Activated T-helper 1 cell treated with anti-CD3 and anti-CD28 coated beads, Interleukin-2, amount 50 U/mL, for 16 hours (primary cell): ENCODE data around the gene SELENOO.

Experiments used
- DNase-seq, 2 donors: peaks; one replicate each; pipeline ENCODE4 v3.0.0-alpha.2; 2020; ENCODE audit warnings: low read depth in 1 of 2, low spot score in 1 of 2

Gene SELENOO

DNA sequence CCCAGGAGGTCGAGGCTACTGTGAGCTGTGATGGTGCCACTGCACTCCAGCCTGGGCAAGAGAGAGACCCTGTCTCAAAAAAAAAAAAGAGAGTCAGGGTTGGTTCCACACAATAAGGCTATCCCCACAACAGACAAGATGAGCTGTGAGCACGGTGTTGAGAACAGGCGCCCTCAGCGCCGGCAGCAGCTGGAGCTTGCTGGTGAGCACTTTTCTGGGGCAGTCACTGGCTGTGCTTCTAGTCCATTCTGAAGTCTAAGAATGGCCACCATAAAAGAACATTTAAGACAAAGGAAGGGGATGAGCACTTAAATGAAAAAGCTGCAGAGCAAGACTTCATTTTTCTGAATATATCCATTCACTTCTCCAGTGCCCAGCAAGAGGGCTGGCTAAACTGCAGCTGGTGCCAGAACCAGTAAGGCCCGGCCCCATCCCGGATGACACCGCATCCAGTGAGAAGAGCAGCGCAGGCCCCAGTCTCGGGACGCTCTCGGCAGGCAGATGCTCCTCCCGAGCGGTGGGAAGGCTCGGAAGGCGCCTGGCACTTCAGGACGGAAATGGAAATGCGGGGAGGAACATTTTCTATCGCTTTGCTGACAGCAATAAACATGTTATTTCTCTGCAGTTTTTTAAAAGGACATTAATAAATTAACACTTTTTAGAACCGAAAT, 31.8 kb downstream of the SELENOO start:
- DNase-seq = no peak

DNA sequence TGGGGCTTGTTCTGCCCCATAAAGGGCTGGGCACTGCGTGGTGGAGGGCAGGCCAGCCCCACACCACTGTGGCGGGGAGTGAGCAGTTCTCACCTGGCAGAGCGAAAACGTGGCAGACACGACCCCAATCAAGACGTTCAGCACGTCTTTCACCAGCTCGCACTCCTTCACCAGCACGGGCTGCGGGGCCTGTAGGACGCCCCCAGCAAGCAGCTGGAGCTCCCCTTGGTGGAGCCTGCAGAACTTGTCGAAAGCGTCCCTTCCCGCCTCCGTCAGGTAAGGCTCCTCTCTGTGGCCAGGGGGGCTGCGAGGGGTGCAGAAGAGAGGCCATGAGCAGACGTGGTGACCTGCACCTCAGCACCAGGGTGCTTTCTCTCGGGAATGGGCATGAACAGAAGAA, 32.4 kb downstream of the SELENOO start:
- no peak for DNase-seq

DNA sequence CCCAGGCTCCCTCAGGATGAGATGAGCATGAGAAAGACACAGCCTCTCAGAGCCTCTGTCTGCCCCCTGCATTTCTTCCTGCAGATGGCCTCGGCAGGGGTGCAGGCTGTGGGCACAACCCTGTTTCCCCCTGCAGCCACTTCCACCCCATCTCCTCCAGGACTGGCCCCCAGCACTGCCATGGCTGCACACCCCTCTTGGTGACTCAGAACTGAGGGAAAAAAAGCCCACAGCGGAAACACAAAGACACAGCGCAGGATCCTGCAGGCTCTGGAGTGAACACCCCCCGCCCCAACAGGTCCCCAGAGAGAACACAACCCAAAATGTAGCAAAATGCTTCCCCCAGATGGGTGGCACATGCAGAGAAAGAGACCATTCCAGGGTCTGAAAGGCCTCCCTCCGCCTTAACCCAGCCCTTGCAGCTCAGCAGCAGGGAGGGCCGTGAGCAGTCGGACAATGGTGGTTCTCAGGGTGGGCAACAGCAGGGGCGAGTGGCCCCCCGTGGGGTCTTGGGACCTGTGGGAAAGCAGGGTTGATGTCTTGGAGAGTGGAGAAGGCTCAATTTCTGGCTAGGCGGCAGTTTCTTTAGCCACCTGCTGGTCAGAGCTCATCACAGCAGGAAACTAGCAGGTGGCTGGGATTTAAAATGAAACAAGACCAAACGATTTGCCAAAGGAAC, 36.1 kb downstream of the SELENOO start:
- no peak for DNase-seq

DNA sequence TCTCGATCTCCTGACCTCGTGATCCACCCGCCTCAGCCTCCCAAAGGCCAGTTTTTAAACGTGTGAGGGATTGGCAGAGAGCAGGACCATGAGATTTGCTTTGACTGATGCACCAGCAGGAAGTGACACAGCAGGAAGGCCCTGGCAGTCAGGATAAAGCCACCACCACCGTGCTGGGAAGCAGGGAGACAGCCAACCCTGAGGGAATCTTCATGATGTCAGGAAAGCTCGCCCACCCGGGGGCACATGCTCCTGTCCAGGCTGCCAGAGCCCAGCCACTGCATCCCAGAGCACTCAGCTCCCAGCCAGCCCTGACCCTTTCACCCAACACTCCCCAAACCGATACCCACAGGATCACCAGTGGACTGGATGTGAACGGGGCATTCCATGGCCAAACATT, 37.9 kb downstream of the SELENOO start:
- DNase-seq = no peak

DNA sequence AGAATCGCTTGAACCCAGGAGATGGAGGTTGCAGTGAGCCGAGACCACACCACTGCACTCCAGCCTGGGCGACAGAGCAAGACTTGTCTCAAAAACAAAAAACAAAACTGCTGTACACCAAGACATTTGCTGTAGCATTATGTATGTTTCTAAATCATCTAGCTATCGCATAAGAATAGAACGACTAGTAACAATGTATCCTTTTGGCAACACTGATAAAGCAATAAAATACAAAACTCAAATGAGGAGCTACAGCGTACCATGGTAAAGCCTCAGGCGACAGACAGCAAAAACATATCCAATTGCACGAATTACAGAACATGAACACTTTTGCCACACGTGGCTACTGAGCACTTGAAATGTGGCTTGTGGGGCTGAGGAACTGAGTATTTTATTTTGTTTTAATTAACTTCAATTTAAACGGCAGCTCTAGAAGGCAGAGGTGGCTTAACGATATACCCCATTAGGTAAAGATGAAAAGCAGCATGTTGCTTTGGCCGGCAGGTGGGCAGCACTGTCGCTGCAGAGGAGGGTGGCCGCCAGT, 41.7 kb downstream of the SELENOO start:
- DNase-seq = no peak

DNA sequence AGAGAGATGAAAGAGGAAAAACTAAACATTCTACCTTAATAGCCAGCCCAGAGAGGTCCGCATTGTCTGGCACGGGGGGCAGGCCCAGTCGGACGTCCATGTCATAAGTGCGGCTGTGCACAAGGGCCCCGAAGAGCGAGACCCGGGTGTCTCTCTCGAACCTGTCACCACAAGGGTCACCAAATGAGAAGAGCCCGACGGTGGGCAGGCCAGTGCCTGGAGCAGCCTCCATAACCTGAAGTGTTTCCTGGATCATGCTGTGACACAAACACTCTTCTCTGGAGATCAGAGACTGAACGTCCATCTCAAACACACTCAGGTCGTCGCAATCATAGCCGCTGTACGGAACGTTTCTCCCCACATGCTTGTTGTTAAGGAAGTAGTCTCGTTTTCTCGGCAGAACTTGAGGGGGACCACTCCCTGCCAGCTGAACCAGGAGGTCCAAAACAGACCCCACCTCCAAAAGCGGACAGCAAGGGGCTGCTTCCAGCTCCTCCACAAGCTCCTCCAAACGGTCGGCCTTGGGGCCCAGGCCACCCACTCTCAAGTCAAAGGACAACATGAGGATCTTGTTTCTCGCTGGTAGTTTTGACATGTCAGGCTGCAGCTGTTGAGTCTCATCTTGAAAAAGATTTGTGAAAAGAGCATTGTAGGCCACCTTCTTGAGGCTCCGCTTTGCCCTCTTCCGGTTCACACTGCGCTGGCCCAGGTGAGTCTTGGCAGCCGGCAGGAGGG, 43.0 kb downstream of the SELENOO start:
- DNase-seq = no peak

DNA sequence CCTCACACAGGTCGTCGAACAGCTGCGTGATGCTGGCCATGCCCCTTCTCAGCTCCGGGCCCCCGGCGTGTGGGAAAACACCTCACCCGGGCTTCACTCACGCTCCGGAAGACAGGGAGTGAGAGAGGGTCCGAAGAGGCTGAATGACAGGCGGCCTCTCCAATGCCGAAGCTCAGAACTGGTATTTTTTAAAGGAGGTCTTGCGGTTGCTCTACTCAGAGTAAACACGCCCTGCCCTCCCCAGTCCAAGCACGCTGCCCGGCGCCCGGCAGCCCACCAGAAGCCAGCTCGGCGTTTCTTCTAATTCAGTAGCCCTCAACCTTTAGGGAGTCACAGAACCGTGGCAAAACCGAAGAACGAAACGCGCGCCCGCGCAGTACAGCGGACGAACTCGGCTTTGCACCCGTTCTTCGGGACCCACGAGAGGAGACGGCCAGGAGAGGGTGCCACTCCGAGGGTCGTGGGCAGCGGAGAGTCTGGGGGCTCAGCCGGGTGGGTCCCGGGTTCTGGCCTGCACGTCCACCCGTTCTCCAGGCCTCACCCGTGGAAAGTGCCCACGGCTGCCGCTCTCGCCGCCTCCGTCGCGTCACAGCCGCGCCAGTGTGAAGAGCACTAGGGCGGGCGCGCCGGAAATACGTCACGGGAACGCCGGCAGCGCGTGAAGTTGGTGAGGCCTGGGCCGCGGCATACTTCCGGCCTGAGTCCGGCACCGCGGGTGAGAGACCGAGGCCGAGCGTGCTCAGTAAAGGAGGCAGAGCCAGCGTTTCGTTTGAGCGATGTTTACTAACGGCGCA, 43.8 kb downstream of the SELENOO start, which contains the start of gene TUBGCP6:
Gene TUBGCP6, minus strand, starts transcription at position 604 of the 794 bp plus-strand sequence. Its CDS starts 564 bp downstream, at position 40.
- DNase-seq = peak; percentile 86 to 88

DNA sequence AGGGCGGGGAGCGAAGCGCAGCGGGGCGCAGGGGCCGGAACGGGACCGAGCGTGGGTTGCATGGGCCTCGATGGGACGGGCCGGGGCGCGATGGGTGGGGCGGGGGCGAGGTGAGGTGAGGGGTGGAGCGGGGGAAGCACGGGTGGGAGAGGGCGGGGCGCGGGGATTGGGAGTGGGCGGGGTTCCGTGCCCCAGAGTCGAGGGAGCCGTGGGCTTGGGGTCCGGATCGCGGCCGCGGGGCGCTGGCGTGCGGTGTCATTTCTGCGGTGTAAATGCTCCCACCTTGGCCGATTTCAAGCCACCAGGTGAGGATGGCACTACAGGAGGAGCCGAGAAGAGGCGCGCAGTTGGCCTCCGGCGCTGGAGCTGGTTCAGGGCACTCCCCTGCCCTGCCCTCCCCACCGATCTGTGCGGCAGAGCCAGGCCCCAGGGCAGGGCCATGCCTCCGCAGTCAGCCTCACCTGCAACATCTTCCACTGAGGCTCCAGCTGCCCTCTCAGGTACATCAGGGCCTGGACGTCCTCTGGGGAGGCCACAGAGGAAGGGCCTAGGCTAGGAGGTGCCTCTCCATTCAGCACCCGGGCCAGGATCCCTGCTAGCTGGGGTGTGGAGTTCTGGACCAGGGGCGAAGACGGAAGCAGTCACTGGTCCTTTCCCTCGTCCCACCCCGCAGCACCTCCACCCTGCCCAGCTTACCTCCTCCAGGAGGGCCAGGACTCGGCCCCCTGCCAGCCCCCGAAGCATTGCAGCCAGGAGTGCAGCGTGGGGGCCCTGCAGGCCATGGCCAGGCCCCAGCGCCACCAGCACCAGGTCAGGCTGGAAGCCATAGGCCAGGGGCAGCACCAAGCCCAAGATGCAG, 44.6 kb downstream of the SELENOO start:
- DNase-seq = no peak

DNA sequence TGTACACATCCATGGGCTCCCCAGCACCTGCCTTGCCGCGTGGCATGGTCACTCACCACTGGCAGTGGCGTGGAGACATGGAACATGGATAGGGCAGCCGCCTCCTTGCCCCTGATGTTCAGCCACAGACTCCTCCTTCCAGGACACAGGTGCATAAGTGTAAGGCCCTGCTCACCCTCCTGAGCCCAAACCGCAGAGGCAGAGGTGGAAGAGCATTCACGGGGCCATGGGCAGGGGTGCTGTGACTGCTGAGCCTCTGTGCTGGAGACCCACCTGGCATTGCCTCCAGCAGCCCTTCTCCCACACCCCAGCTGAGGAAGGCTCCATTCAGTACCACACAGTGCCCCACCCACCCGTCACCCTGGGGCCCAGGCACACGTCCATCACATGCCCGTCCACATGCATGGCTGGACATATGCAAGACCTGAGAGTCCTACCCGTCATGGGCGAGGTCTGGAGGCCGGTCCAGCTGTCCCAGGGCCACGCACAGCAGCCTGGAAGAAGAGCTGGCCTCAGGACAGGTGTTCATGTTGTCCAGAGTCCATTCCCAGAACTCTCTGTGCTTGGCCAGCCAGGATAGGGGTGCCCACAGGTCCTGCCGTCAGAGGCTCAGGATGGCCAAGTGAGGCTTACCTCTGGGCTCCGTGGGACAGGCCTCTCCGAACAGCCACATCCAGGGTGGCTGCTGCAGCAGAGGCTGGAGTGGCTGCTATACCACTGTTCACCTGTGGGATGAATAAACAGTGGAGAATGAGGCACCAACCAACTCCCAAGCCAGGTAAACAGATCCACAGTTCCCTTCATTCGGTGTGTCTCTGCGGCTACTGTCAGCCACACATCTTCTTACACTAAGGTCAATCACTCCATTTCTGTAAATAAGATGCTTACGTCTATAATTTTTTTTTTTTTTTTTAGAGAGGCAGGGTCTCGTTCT, 45.7 kb downstream of the SELENOO start:
- DNase-seq = no peak

DNA sequence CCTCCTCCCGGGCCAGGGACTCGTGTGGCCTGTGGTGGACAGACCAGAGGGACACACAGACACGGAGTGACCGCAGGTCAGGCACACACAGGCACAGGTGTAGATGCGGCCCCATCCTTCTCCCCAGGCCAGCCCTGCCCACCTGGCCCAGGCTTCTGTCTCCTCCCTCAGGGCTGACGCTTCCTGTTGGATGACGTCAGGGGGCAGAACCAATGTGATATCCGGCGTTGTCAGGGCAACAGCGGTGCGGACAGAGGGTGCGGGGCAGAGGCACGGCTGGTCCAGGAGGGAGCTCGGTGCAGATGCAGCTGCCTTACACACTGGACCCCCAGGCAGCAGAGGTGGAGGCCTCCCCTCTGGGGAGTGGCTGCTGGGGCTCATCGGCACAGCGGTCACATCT, 46.9 kb downstream of the SELENOO start:
- peak in 1 of 2 donors; percentile 31 for DNase-seq

DNA sequence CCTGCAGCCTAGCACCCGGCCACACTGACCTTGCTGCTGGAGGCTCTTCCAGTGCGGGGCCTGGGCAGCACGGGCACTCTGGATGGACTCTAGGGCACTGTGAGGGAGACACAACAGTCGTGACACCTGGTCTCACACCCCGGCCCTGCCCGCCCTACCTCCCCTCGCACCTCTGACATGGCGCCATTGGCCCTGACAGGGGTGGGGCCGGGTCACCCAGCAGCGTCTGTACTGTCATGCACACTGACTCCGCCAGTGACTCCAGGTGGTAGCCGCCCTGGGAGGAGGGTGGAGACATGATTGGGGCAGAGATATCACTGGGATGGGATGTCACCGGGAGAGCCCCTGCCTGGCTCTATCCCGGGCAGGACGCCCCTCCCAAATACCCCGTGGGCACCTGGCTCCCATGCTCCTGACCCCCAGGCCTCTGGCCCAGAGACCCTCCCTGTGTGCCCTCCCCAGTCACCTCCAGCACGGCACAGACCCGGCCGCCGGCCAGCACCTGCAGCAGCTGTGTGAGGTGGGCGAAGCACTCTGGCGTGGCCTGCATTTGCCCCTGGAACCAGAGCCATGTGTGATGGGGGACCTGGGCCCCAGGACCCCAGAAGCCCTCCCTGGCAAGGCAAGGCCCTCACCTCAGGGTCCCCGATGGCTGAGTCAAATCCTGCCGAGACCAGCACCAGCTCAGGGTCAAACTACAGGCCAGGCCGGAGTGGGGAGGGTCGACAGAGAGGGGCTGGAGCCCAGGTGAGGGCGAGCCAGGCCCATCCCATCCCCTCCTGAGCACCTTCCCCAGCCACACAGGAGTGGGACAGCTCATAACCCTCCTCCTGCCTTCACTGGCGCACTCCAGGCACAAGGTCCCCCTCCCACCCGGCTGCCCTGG, 47.6 kb downstream of the SELENOO start:
- no peak for DNase-seq

DNA sequence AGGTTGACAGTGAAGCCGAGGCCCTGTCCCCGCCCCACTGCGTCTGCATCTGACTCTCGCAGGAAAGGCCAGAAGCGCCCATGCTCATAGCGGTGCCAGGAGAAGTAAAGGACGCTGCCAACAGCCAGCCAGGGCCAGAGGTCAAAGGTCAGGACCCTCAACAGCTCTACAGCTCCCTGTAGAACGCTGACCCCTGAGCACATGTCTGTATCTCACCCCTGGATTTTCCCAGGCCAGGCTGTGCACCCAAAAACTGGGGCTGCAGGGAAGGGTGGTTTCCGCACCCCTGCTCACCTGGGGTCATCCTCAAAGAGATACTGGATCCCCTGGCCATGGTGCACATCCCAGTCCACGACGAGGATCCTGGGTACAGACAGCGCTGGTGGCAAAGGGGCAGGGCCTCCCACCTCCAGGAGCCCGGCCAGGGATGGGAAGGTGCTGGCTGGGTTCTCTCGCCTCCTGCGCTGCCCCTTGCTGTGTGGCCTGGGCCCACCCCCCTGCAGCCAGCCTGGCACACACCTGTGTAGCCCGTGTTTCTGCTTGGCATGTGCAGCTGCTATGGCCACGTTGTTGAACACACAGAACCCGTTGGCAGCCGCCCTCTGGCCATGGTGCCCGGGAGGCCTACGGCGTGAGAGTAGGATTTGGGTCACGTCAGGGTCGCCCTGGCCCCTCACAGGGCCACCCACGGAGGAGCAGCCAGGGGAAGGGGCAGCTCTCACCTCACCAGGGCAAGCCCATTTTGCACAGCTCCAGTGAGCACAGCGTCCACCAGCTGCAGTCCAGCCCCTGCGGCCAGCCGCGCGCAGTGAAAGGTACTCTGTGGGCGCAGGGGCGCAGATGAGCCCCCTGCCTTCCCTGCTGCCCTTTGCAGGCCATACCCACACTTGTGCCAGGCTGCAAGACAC, 48.8 kb downstream of the SELENOO start:
- DNase-seq = no peak

DNA sequence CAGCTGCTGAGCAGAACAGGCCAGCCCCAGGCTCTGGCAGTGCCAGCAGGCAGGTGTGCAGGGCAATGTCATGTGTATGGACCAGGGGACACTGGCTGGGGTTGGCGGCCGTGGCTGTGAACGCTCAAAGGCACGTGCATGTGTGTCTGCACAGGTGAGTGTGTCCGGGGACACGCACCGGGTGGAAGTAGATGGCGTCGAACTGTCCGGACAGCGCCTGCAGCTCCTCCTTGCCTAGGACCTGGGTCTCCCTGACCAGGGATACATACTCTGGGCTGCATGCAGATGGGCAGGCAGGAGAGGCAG, 49.4 kb downstream of the SELENOO start:
- DNase-seq = no peak

DNA sequence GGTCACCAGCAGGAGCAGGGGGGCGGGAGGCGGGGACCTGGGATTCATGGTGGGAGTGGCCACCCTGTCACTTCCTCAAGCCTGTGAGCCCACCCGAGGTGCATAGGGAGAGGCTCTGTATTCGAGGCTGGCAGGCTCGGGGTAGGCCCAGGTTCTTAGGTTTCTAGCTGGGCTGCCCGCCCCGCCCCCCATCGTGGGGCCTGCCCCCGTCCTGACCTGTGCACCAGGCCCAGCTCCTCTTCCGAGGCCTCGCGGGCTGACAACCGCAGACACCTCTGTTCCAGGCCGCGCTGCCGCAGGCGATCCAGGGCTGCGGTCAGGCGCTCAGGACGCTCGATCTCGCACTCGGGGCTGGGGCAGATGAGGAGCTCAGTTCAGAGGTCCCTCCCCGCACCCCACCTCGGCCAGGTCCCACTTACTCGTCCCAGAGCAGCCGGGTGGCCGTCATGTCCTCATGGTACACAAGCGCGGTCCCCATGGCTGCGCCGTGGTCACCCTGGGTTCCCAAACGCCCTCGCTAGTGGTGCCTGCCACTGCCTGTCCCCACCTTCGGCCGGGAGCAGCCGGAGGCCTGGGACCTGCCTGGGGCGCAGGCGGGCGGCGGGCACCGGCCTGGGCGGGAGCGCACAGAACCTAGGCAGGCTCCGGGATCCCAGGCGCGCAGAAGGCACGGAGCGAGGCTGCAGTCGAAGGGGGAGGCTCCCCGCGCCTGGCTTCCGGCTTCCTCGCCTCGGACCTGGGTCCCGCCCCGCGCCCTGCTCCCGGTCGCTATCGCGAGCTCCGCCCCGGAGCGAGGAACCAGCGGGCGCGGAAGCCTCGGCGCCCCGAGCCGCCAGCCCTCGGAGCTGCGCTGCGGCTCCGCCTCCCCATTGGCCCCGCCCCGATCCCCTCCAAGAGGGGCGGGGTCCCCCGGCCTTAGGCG, 50.0 kb downstream of the SELENOO start, which contains the start of gene HDAC10:
Gene HDAC10, minus strand, starts transcription at position 711 of the 922 bp plus-strand sequence. Its CDS starts 233 bp downstream, at position 478.
- peak; percentile 63 to 68 for DNase-seq

DNA sequence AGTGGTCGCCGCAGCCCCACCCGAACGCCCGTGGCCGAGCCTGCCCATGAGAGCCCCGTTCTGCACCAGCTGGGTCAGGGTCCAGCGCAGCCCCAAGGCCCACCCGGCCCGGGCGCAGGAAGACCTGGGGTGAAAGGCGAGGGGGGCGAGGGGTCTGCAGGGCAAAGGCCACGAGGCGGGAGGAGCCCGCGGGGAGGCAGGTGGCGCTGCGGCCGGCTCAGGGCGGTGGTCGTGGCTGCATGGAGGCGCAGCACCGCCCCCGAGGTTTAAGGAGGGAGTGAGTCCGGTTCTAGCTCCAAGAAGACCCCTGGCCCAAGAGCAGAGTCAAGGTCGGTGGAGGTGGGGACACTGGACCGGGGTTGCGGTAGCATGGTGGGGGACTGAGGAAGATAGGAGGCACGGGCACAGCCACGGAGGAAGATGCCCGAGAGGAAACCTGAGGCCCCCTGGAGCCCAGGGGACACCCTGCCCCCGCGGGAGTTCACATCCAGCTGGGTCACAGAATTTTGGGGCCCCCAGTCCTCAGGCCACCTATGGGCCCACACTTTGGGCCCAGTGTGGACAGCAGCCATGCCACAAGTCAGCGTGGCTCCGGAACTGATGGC, 50.8 kb downstream of the SELENOO start:
- no peak for DNase-seq
